ENCODE measurements around the gene ZNF497.

DNA sequence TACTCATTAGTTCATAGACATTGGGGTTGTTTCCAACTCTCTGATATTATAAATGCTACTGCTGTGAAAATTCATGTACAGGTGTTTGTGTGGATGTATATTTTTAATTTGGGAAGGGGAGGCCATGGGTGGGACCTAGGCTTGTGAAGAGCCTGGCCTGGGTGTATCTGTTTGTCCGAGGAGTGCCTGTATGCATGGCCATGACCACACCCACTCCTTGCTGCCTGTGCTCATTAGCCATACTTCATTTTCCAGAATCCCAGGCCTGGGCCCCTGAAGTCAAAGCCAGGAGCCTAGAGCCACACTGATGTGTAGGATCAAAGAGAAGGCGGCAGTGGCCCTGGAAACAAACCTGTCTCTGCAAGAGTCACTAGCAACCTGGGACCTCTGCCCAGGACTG, 47.0 kb downstream of the ZNF497 start:
- TF ChIP-seq, protein P1, sequence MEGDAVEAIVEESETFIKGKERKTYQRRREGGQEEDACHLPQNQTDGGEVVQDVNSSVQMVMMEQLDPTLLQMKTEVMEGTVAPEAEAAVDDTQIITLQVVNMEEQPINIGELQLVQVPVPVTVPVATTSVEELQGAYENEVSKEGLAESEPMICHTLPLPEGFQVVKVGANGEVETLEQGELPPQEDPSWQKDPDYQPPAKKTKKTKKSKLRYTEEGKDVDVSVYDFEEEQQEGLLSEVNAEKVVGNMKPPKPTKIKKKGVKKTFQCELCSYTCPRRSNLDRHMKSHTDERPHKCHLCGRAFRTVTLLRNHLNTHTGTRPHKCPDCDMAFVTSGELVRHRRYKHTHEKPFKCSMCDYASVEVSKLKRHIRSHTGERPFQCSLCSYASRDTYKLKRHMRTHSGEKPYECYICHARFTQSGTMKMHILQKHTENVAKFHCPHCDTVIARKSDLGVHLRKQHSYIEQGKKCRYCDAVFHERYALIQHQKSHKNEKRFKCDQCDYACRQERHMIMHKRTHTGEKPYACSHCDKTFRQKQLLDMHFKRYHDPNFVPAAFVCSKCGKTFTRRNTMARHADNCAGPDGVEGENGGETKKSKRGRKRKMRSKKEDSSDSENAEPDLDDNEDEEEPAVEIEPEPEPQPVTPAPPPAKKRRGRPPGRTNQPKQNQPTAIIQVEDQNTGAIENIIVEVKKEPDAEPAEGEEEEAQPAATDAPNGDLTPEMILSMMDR (IDR thresholded peaks at IDR 0.05; ENCODE audit: control extremely low read depth in 1 of 3, insufficient read depth in 1 of 3, low read depth in 1 of 3, low read length in 3 of 3) = no peak
- TF ChIP-seq YY1 (IDR thresholded peaks at IDR 0.05; ENCODE audit: low read depth, low read length) = no peak
- no peak for TF ChIP-seq CEBPB (IDR thresholded peaks at IDR 0.05; ENCODE audit: low read depth, low read length)
- TF ChIP-seq POLR2A (IDR thresholded peaks at IDR 0.05; ENCODE audit: control extremely low read depth in 1 of 2, low read depth in 2 of 2, low read length in 2 of 2) = no peak
- TF ChIP-seq EZH2 (IDR thresholded peaks at IDR 0.05; ENCODE audit: low read depth, low read length, severe bottlenecking) = no peak
- no peak for TF ChIP-seq RFX5 (IDR thresholded peaks at IDR 0.05; ENCODE audit: borderline replicate concordance, low read depth, low read length)
- TF ChIP-seq CHD1 (IDR thresholded peaks at IDR 0.05; ENCODE audit: low read depth, low read length) = no peak
- no peak for TF ChIP-seq GABPA (IDR thresholded peaks at IDR 0.05; ENCODE audit: borderline replicate concordance, insufficient read depth, low read length)
- TF ChIP-seq TCF12 (IDR thresholded peaks at IDR 0.05; ENCODE audit: low read depth, low read length) = no peak
- no peak for TF ChIP-seq BCL11A (IDR thresholded peaks at IDR 0.05; ENCODE audit: low read depth in 2 of 2, low read length in 2 of 2)

Data from H1 (cell line).